HCT116 (cell line): ENCODE measurements around the gene DHRSX. TPM values are rescaled to one million over a fixed set of nuclear protein-coding genes. Genes with fewer than 3 reads are reported as not detected.

ENCODE experiments used
- ATAC-seq: fragments of 200-7000 bp; cut with Tn5 transposase; 2 replicates; pipeline ENCODE4 v1.9.1; 2020; ENCODE audit warnings: mild to moderate bottlenecking, moderate library complexity
- BruUV-seq: library from RNA; stranded (reverse); fragments of 400-500 nt; replicated peaks from 2 replicates; lab custom pipeline; 2021; lab: Mats Ljungman, UMichigan
- CTCF ChIA-PET: fragments of 300-600 bp; sonication (Branson Sonifier 250); formaldehyde crosslinking; loops from one replicate; lab custom pipeline; 2021; ENCODE audit warnings: antibody characterized with exemption; lab: Charles Lee
- POLR2A ChIA-PET: fragments of 300-600, 350-600 bp; sonication (Branson Sonifier 250); formaldehyde crosslinking; loops from one replicate; lab custom pipeline; 2021; ENCODE audit warnings: antibody characterized with exemption; lab: Charles Lee
- RAD21 ChIA-PET, 2 experiments: fragments of 300-600 bp; sonication (Branson Sonifier 250); formaldehyde crosslinking; loops; one replicate each; lab custom pipeline; 2023; ENCODE audit warnings: low total read pairs in 2 of 2; ENCODE audit not compliant: uncharacterized antibody in 2 of 2, unreplicated experiment in 2 of 2, low non-redundant PET in 1 of 2; lab: Charles Lee
- DNase-seq: peaks from one replicate; pipeline ENCODE4 v3.0.0-alpha.2; 2010; ENCODE audit warnings: low read depth, low spot score
- H2AFZ ChIP-seq: fragments of 200-600 bp; shearing (Covaris generic), sonication (generic); 2 replicates; pipeline ENCODE4 v1.6.1; 2017; ENCODE audit warnings: low read depth, mixed run types, mixed read lengths, antibody characterized with exemption, low read length; ENCODE audit not compliant: poor library complexity, severe bottlenecking
- H3K27ac ChIP-seq: 2 replicates; pipeline ENCODE4 v1.5.1; 2012; ENCODE audit warnings: low read depth, low read length
- H3K27me3 ChIP-seq: fragments of 200-600 bp; sonication (generic); 2 replicates; pipeline ENCODE4 v1.6.1; 2016; ENCODE audit warnings: mixed run types, low read length, mixed read lengths; ENCODE audit not compliant: insufficient read depth
- H3K36me3 ChIP-seq, 2 experiments: fragments of 200-500 bp in 1 of 2; fragments of 200-600 bp in 1 of 2; sonication (Bioruptor generic) in 1 of 2; sonication (generic) in 1 of 2; 2 replicates each; pipeline versions ENCODE4 v1.5.1 to v1.6.1; 2014 to 2016; ENCODE audit warnings: low read length in 2 of 2, inconsistent platforms in 1 of 2, mixed read lengths in 1 of 2, mixed run types in 1 of 2; ENCODE audit not compliant: insufficient read depth in 2 of 2, control insufficient read depth in 1 of 2
- H3K4me1 ChIP-seq, 2 experiments: fragments of 200-600 bp in 1 of 2; sonication (generic) in 1 of 2; 2 replicates each; pipeline versions ENCODE4 v1.5.1 to v1.6.1; 2012 to 2017; ENCODE audit warnings: low read length in 2 of 2, inconsistent platforms in 1 of 2, mild to moderate bottlenecking in 1 of 2, mixed read lengths in 1 of 2, mixed run types in 1 of 2, moderate library complexity in 1 of 2; ENCODE audit not compliant: insufficient read depth in 2 of 2, control insufficient read depth in 1 of 2
- H3K4me2 ChIP-seq: fragments of 200-600 bp; sonication (generic); 2 replicates; pipeline ENCODE4 v1.6.1; 2017; ENCODE audit warnings: mixed run types, low read length, mixed read lengths
- H3K4me3 ChIP-seq, 2 experiments: fragments of 200-600 bp in 1 of 2; sonication (generic) in 1 of 2; replicated peaks in 1 of 2; 2 replicates each; pipeline ENCODE4 v1.5.1; 2011 to 2016; ENCODE audit warnings: low read length in 2 of 2, control low read depth in 1 of 2, low read depth in 1 of 2, mild to moderate bottlenecking in 1 of 2, mixed read lengths in 1 of 2, mixed run types in 1 of 2
- H3K79me2 ChIP-seq: fragments of 200-600 bp; sonication (generic); 2 replicates; pipeline ENCODE4 v1.6.1; 2017; ENCODE audit warnings: mild to moderate bottlenecking, mixed run types, low read length, moderate library complexity, mixed read lengths; ENCODE audit not compliant: insufficient read depth
- H3K9ac ChIP-seq: fragments of 200-600 bp; sonication (generic); 2 replicates; pipeline ENCODE4 v1.6.1; 2016; ENCODE audit warnings: low read length, mixed read lengths
- H3K9me2 ChIP-seq: fragments of 200-600 bp; sonication (generic), shearing (Covaris generic); 2 replicates; pipeline ENCODE4 v1.6.1; 2017; ENCODE audit warnings: mixed run types, mild to moderate bottlenecking, moderate library complexity; ENCODE audit not compliant: insufficient read depth
- H3K9me3 ChIP-seq, 2 experiments: fragments of 200-500 bp in 1 of 2; fragments of 200-600 bp in 1 of 2; sonication (Bioruptor generic) in 1 of 2; sonication (generic) in 1 of 2; 2 replicates each; pipeline ENCODE4 v1.6.1; 2014 to 2017; ENCODE audit warnings: low read length in 2 of 2, mixed read lengths in 2 of 2, inconsistent platforms in 1 of 2, low read depth in 1 of 2, mild to moderate bottlenecking in 1 of 2, mixed run types in 1 of 2, moderate library complexity in 1 of 2; ENCODE audit not compliant: control insufficient read depth in 1 of 2, insufficient read depth in 1 of 2
- H4K20me1 ChIP-seq: fragments of 200-600 bp; sonication (generic), shearing (Covaris generic); 2 replicates; pipeline ENCODE4 v1.6.1; 2017; ENCODE audit warnings: mixed run types, mild to moderate bottlenecking, moderate library complexity; ENCODE audit not compliant: insufficient read depth
- CBX3 ChIP-seq: IDR thresholded peaks from 2 replicates; pipeline ENCODE4 v1.6.1; 2012; ENCODE audit warnings: low read depth
- ELF1 ChIP-seq: IDR thresholded peaks from 2 replicates; pipeline ENCODE4 v1.6.1; 2012; ENCODE audit warnings: low read depth, borderline replicate concordance
- EZH2 ChIP-seq: fragments of 200-600 bp; sonication (generic); IDR thresholded peaks from 2 replicates; pipeline ENCODE4 v1.6.1; 2017; ENCODE audit warnings: antibody characterized with exemption, mixed run types
- JUND ChIP-seq: IDR thresholded peaks from 2 replicates; pipeline ENCODE4 v1.6.1; 2012
- POLR2A ChIP-seq: IDR thresholded peaks from 2 replicates; pipeline ENCODE4 v1.7.0; 2011; ENCODE audit warnings: borderline replicate concordance; ENCODE audit not compliant: insufficient read depth, insufficient read length; ENCODE audit errors: extremely low read depth
- POLR2AphosphoS5 ChIP-seq: IDR thresholded peaks from 2 replicates; pipeline ENCODE4 v1.6.1; 2011; ENCODE audit warnings: mild to moderate bottlenecking, low read depth, low read length, moderate library complexity
- TCF7L2 ChIP-seq: IDR thresholded peaks from 2 replicates; pipeline ENCODE4 v1.7.0; 2011; ENCODE audit warnings: borderline replicate concordance, inconsistent platforms; ENCODE audit not compliant: insufficient read depth, insufficient read length; ENCODE audit errors: extremely low read depth
- YY1 ChIP-seq: IDR thresholded peaks from 2 replicates; pipeline ENCODE4 v1.6.1; 2011; ENCODE audit warnings: low read length, low read depth, moderate library complexity, mild to moderate bottlenecking; ENCODE audit not compliant: insufficient replicate concordance; ENCODE audit errors: extremely low read depth
- ZFX ChIP-seq: fragments of 450-650 bp; IDR thresholded peaks from 2 replicates; pipeline ENCODE4 v1.6.1; 2017
- intact Hi-C: fragments of 100-400 bp; cut with micrococcal nuclease; formaldehyde crosslinking; loops from 2 replicates; pipeline ENCODE4 v1.10.0; 2022
- total RNA-seq: library from RNA; stranded (reverse); gene quantifications from one replicate; pipeline ENCODE4 v1.2.1, GENCODE V29; 2021; ENCODE audit not compliant: unreplicated experiment
- TF ChIP-seq, protein P1 (sequence below): IDR thresholded peaks from 2 replicates; pipeline ENCODE4 v1.6.1; 2012
- TF ChIP-seq, protein P2 (sequence below): IDR thresholded peaks from 2 replicates; pipeline ENCODE4 v1.6.1; 2012; ENCODE audit warnings: low read depth
- TF ChIP-seq, protein P3 (sequence below), 3 experiments: fragments of 200-600 bp in 1 of 3; sonication (generic) in 1 of 3; IDR thresholded peaks in 2 of 3; conservative IDR thresholded peaks in 1 of 3; 2 replicates each; pipeline ENCODE4 v1.5.1; 2012 to 2017; ENCODE audit warnings: low read depth in 2 of 3, low read length in 2 of 3, antibody characterized with exemption in 1 of 3, borderline replicate concordance in 1 of 3, control low read depth in 1 of 3, mild to moderate bottlenecking in 1 of 3, mixed read lengths in 1 of 3, mixed run types in 1 of 3, moderate library complexity in 1 of 3; ENCODE audit not compliant: insufficient read depth in 1 of 3
- TF ChIP-seq, protein P4 (sequence below): IDR thresholded peaks from 2 replicates; pipeline ENCODE4 v1.6.1; 2012
- TF ChIP-seq, protein P5 (sequence below): IDR thresholded peaks from 2 replicates; pipeline ENCODE4 v1.6.1; 2011; ENCODE audit warnings: mild to moderate bottlenecking, low read length, moderate library complexity; ENCODE audit not compliant: insufficient replicate concordance; ENCODE audit errors: extremely low read depth

DHRSX gene
- total RNA-seq, 1 experiment from 2014 or later: 11.9 TPM

DNA sequence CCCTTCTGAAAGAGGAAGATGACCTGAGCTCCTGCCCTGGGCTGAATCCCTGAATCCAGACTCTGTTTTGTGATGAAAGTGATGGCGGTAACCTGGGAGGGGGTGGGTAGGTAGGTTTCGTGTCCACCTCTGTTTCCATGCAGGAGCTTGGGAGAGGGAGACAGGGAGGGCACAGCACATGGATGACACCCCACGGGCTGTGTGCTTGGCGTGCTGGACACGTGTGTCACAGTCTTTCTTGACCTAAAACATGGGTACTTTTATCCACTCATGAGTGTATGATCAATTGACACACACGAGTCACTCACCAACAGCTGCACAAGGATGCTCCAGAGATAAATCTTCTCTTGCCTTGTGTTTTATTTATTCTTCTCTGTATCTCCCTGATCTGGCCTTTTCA lies 111.5 kb downstream of the DHRSX start:
- H3K27ac ChIP-seq: peak overlapping the region; percentile 82
- peaks cover 50 to 78% of the 10 kb centered on the region in 2 experiments for H3K4me1 ChIP-seq
- H3K4me2 ChIP-seq: peak overlapping the region; percentile 53; the same call in 1 of the 2 replicates
- no peaks in the 10 kb centered on the region for H3K79me2 ChIP-seq
- H2AFZ ChIP-seq: no peak overlapping the region
- CTCF ChIA-PET: no interaction called here
- H3K9me3 ChIP-seq: no peaks in the 10 kb centered on the region
- H3K4me3 ChIP-seq: no peak overlapping the region
- H4K20me1 ChIP-seq: no peaks in the 10 kb centered on the region
- H3K36me3 ChIP-seq: no peaks in the 10 kb centered on the region
- H3K27me3 ChIP-seq: no peaks in the 10 kb centered on the region
- TF ChIP-seq, protein P1, sequence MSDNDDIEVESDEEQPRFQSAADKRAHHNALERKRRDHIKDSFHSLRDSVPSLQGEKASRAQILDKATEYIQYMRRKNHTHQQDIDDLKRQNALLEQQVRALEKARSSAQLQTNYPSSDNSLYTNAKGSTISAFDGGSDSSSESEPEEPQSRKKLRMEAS: no peak
- TF ChIP-seq ZFX (no peak), EZH2 (no peak), YY1 (no peak), ELF1 (no peak), JUND (no peak), CBX3 (no peak), TCF7L2 (no peak), POLR2AphosphoS5 (no peak), POLR2A (no peak)
- TF ChIP-seq, protein P2, sequence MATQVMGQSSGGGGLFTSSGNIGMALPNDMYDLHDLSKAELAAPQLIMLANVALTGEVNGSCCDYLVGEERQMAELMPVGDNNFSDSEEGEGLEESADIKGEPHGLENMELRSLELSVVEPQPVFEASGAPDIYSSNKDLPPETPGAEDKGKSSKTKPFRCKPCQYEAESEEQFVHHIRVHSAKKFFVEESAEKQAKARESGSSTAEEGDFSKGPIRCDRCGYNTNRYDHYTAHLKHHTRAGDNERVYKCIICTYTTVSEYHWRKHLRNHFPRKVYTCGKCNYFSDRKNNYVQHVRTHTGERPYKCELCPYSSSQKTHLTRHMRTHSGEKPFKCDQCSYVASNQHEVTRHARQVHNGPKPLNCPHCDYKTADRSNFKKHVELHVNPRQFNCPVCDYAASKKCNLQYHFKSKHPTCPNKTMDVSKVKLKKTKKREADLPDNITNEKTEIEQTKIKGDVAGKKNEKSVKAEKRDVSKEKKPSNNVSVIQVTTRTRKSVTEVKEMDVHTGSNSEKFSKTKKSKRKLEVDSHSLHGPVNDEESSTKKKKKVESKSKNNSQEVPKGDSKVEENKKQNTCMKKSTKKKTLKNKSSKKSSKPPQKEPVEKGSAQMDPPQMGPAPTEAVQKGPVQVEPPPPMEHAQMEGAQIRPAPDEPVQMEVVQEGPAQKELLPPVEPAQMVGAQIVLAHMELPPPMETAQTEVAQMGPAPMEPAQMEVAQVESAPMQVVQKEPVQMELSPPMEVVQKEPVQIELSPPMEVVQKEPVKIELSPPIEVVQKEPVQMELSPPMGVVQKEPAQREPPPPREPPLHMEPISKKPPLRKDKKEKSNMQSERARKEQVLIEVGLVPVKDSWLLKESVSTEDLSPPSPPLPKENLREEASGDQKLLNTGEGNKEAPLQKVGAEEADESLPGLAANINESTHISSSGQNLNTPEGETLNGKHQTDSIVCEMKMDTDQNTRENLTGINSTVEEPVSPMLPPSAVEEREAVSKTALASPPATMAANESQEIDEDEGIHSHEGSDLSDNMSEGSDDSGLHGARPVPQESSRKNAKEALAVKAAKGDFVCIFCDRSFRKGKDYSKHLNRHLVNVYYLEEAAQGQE: no peak
- TF ChIP-seq, protein P3, sequence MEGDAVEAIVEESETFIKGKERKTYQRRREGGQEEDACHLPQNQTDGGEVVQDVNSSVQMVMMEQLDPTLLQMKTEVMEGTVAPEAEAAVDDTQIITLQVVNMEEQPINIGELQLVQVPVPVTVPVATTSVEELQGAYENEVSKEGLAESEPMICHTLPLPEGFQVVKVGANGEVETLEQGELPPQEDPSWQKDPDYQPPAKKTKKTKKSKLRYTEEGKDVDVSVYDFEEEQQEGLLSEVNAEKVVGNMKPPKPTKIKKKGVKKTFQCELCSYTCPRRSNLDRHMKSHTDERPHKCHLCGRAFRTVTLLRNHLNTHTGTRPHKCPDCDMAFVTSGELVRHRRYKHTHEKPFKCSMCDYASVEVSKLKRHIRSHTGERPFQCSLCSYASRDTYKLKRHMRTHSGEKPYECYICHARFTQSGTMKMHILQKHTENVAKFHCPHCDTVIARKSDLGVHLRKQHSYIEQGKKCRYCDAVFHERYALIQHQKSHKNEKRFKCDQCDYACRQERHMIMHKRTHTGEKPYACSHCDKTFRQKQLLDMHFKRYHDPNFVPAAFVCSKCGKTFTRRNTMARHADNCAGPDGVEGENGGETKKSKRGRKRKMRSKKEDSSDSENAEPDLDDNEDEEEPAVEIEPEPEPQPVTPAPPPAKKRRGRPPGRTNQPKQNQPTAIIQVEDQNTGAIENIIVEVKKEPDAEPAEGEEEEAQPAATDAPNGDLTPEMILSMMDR (IDR thresholded peaks at IDR 0.05 in 2 of 3, conservative IDR thresholded peaks at IDR 0.05 in 1 of 3; ENCODE audit: borderline replicate concordance in 1 of 3, insufficient read depth in 1 of 3, low read depth in 2 of 3, low read length in 2 of 3): no peak
- TF ChIP-seq, protein P4, sequence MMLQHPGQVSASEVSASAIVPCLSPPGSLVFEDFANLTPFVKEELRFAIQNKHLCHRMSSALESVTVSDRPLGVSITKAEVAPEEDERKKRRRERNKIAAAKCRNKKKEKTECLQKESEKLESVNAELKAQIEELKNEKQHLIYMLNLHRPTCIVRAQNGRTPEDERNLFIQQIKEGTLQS: no peak
- TF ChIP-seq, protein P5, sequence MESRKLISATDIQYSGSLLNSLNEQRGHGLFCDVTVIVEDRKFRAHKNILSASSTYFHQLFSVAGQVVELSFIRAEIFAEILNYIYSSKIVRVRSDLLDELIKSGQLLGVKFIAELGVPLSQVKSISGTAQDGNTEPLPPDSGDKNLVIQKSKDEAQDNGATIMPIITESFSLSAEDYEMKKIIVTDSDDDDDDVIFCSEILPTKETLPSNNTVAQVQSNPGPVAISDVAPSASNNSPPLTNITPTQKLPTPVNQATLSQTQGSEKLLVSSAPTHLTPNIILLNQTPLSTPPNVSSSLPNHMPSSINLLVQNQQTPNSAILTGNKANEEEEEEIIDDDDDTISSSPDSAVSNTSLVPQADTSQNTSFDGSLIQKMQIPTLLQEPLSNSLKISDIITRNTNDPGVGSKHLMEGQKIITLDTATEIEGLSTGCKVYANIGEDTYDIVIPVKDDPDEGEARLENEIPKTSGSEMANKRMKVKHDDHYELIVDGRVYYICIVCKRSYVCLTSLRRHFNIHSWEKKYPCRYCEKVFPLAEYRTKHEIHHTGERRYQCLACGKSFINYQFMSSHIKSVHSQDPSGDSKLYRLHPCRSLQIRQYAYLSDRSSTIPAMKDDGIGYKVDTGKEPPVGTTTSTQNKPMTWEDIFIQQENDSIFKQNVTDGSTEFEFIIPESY: no peak
- no peak for DNase-seq
- intact Hi-C loops: no loop called here
- RAD21 ChIA-PET: no interaction called here
- no peak overlapping the region for H3K9ac ChIP-seq
- BruUV-seq: no TSS peak
- no peak for ATAC-seq
- POLR2A ChIA-PET: no interaction called here
- H3K9me2 ChIP-seq: no peaks in the 10 kb centered on the region
